ENCODE measurements around the gene SETD3. TPM values are rescaled to one million over a fixed set of nuclear protein-coding genes. Genes with fewer than 3 reads are reported as not detected.
A peak's percentile ranks its signal among the peaks of the same experiment; 100 is the strongest.

Gene SETD3
- total RNA-seq, 1 donor from 2014 or later = 54.2 TPM

GRCh38 chr14:99524804-99525698 lies 44.4 kb upstream of the SETD3 start:
- peak; percentile 57 for DNase-seq (ENCODE audit: low spot score)
- Mint-ChIP-seq H3K36me3 (ENCODE audit: low read depth) (no peaks in the 10 kb centered on the region), H3K4me1 (ENCODE audit: low read depth) (peaks cover 26% of the 10 kb centered on the region), H3K9me3 (ENCODE audit: low read depth) (no peaks in the 10 kb centered on the region), H3K27ac (ENCODE audit: unreplicated experiment) (no peak overlapping the region), H3K27me3 (ENCODE audit: low read depth) (no peaks in the 10 kb centered on the region), H3K4me3 (ENCODE audit: unreplicated experiment) (no peak overlapping the region)
- peak; percentile 71 for TF ChIP-seq CTCF (IDR thresholded peaks at IDR 0.05)

- Mint-ChIP-seq H3K4me3 (ENCODE audit: unreplicated experiment) (no peak overlapping the region), H3K9me3 (ENCODE audit: low read depth) (no peaks in the 10 kb centered on the region), H3K27me3 (ENCODE audit: low read depth) (no peaks in the 10 kb centered on the region), H3K27ac (ENCODE audit: unreplicated experiment) (no peak overlapping the region), H3K4me1 (ENCODE audit: low read depth) (peaks cover 24% of the 10 kb centered on the region), H3K36me3 (ENCODE audit: low read depth) (no peaks in the 10 kb centered on the region)
- DNase-seq (ENCODE audit: low spot score) = peak; percentile 60
- no peak for TF ChIP-seq CTCF (IDR thresholded peaks at IDR 0.05)
Observed at GRCh38 chr14:99524091-99524661, 43.5 kb upstream of the SETD3 start.

GRCh38 chr14:99523704-99524055 lies 43.0 kb upstream of the SETD3 start:
- H3K4me3 Mint-ChIP-seq (ENCODE audit: unreplicated experiment) = no peak overlapping the region
- peaks cover 24% of the 10 kb centered on the region for H3K4me1 Mint-ChIP-seq (ENCODE audit: low read depth)
- H3K27me3 Mint-ChIP-seq (ENCODE audit: low read depth) = no peaks in the 10 kb centered on the region
- no peaks in the 10 kb centered on the region for H3K9me3 Mint-ChIP-seq (ENCODE audit: low read depth)
- H3K27ac Mint-ChIP-seq (ENCODE audit: unreplicated experiment) = no peak overlapping the region
- H3K36me3 Mint-ChIP-seq (ENCODE audit: low read depth) = no peaks in the 10 kb centered on the region
- no peak for TF ChIP-seq CTCF (IDR thresholded peaks at IDR 0.05)
- peak; percentile 59 for DNase-seq (ENCODE audit: low spot score)

GRCh38 chr14:99522934-99523703 lies 42.5 kb upstream of the SETD3 start:
- Mint-ChIP-seq H3K9me3 (ENCODE audit: low read depth) (no peaks in the 10 kb centered on the region), H3K4me1 (ENCODE audit: low read depth) (peaks cover 24% of the 10 kb centered on the region), H3K27me3 (ENCODE audit: low read depth) (no peaks in the 10 kb centered on the region), H3K36me3 (ENCODE audit: low read depth) (no peaks in the 10 kb centered on the region), H3K4me3 (ENCODE audit: unreplicated experiment) (no peak overlapping the region), H3K27ac (ENCODE audit: unreplicated experiment) (peak overlapping the region; percentile 57)
- no peak for TF ChIP-seq CTCF (IDR thresholded peaks at IDR 0.05)
- peak; percentile 77 for DNase-seq (ENCODE audit: low spot score)

- DNase-seq (ENCODE audit: low spot score) = peak; percentile 83
Observed at GRCh38 chr14:99522457-99522891, 41.8 kb upstream of the SETD3 start.

More at GRCh38 chr14:99522457-99522891, 41.8 kb upstream of the SETD3 start:
- Mint-ChIP-seq H3K36me3 (ENCODE audit: low read depth) (no peaks in the 10 kb centered on the region), H3K4me3 (ENCODE audit: unreplicated experiment) (no peak overlapping the region), H3K27me3 (ENCODE audit: low read depth) (no peaks in the 10 kb centered on the region), H3K27ac (ENCODE audit: unreplicated experiment) (peak overlapping the region; percentile 66), H3K9me3 (ENCODE audit: low read depth) (no peaks in the 10 kb centered on the region), H3K4me1 (ENCODE audit: low read depth) (peaks cover 24% of the 10 kb centered on the region)
- TF ChIP-seq CTCF (IDR thresholded peaks at IDR 0.05) = no peak

Measured in chondrocyte (in vitro differentiated cells).